Esophagus muscularis mucosa (tissue), 3 donors: ENCODE results near the gene NDUFA6.

Source experiments
- POLR2A ChIP-seq: fragments of 450-650 bp; IDR thresholded peaks from one replicate; pipeline ENCODE4 v1.6.1; 2017; ENCODE audit warnings: antibody characterized with exemption, moderate library complexity, mild to moderate bottlenecking, low read depth
- POLR2AphosphoS5 ChIP-seq, 2 donors: sonication (generic); formaldehyde crosslinking; IDR thresholded peaks; one replicate each; pipeline ENCODE4 v1.6.1; 2017; ENCODE audit warnings: antibody characterized with exemption in 2 of 2
- TF ChIP-seq, protein P1 (sequence below), 3 experiments: fragments of 200-600 bp in 2 of 3; fragments of 450-650 bp in 1 of 3; sonication (generic) in 2 of 3; IDR thresholded peaks; one replicate each; pipeline ENCODE4 v1.5.1; 2017 to 2019; ENCODE audit warnings: antibody characterized with exemption in 3 of 3, mild to moderate bottlenecking in 2 of 3, moderate library complexity in 1 of 3

DNA sequence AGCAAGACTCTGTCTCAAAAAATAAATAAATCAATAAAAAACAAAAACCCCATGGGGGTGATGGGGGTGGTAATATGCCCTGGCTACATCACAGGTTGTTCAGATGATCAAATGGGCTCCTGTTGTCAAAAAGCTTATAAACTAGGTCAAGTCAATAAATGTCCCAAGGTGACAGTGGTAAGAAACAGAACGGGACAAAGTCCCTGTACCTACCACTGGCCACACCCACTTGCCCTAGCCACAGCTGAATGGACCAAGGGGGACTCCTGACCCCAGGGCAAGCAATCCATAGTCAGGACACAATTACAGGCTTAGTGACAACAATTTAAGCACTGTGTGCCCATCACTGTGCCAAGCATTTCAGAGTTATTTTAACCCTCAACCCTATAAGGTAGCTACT lies 25.9 kb downstream of the NDUFA6 start:
- TF ChIP-seq, protein P1, sequence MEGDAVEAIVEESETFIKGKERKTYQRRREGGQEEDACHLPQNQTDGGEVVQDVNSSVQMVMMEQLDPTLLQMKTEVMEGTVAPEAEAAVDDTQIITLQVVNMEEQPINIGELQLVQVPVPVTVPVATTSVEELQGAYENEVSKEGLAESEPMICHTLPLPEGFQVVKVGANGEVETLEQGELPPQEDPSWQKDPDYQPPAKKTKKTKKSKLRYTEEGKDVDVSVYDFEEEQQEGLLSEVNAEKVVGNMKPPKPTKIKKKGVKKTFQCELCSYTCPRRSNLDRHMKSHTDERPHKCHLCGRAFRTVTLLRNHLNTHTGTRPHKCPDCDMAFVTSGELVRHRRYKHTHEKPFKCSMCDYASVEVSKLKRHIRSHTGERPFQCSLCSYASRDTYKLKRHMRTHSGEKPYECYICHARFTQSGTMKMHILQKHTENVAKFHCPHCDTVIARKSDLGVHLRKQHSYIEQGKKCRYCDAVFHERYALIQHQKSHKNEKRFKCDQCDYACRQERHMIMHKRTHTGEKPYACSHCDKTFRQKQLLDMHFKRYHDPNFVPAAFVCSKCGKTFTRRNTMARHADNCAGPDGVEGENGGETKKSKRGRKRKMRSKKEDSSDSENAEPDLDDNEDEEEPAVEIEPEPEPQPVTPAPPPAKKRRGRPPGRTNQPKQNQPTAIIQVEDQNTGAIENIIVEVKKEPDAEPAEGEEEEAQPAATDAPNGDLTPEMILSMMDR (IDR thresholded peaks at IDR 0.05), result no peak
- TF ChIP-seq POLR2A (no peak), POLR2AphosphoS5 (IDR thresholded peaks at IDR 0.05) (no peak)
